HCT116 (cell line): ENCODE measurements around the gene SLC6A3. TPM values are rescaled to one million over a fixed set of nuclear protein-coding genes. Genes with fewer than 3 reads are reported as not detected.

Experiments
- ATAC-seq: fragments of 200-7000 bp; cut with Tn5 transposase; 2 replicates; pipeline ENCODE4 v1.9.1; 2020; ENCODE audit warnings: mild to moderate bottlenecking, moderate library complexity
- BruUV-seq: library from RNA; stranded (reverse); fragments of 400-500 nt; replicated peaks from 2 replicates; lab custom pipeline; 2021; lab: Mats Ljungman, UMichigan
- CTCF ChIA-PET: fragments of 300-600 bp; sonication (Branson Sonifier 250); formaldehyde crosslinking; loops from one replicate; lab custom pipeline; 2021; ENCODE audit warnings: antibody characterized with exemption; lab: Charles Lee
- POLR2A ChIA-PET: fragments of 300-600, 350-600 bp; sonication (Branson Sonifier 250); formaldehyde crosslinking; loops from one replicate; lab custom pipeline; 2021; ENCODE audit warnings: antibody characterized with exemption; lab: Charles Lee
- RAD21 ChIA-PET, 2 experiments: fragments of 300-600 bp; sonication (Branson Sonifier 250); formaldehyde crosslinking; loops; one replicate each; lab custom pipeline; 2023; ENCODE audit warnings: low total read pairs in 2 of 2; ENCODE audit not compliant: uncharacterized antibody in 2 of 2, unreplicated experiment in 2 of 2, low non-redundant PET in 1 of 2; lab: Charles Lee
- DNase-seq: peaks from one replicate; pipeline ENCODE4 v3.0.0-alpha.2; 2010; ENCODE audit warnings: low read depth, low spot score
- H2AFZ ChIP-seq: fragments of 200-600 bp; shearing (Covaris generic), sonication (generic); 2 replicates; pipeline ENCODE4 v1.6.1; 2017; ENCODE audit warnings: low read depth, mixed run types, mixed read lengths, antibody characterized with exemption, low read length; ENCODE audit not compliant: poor library complexity, severe bottlenecking
- H3K27ac ChIP-seq: 2 replicates; pipeline ENCODE4 v1.5.1; 2012; ENCODE audit warnings: low read depth, low read length
- H3K27me3 ChIP-seq: fragments of 200-600 bp; sonication (generic); 2 replicates; pipeline ENCODE4 v1.6.1; 2016; ENCODE audit warnings: mixed run types, low read length, mixed read lengths; ENCODE audit not compliant: insufficient read depth
- H3K36me3 ChIP-seq, 2 experiments: fragments of 200-500 bp in 1 of 2; fragments of 200-600 bp in 1 of 2; sonication (Bioruptor generic) in 1 of 2; sonication (generic) in 1 of 2; 2 replicates each; pipeline versions ENCODE4 v1.5.1 to v1.6.1; 2014 to 2016; ENCODE audit warnings: low read length in 2 of 2, inconsistent platforms in 1 of 2, mixed read lengths in 1 of 2, mixed run types in 1 of 2; ENCODE audit not compliant: insufficient read depth in 2 of 2, control insufficient read depth in 1 of 2
- H3K4me1 ChIP-seq, 2 experiments: fragments of 200-600 bp in 1 of 2; sonication (generic) in 1 of 2; 2 replicates each; pipeline versions ENCODE4 v1.5.1 to v1.6.1; 2012 to 2017; ENCODE audit warnings: low read length in 2 of 2, inconsistent platforms in 1 of 2, mild to moderate bottlenecking in 1 of 2, mixed read lengths in 1 of 2, mixed run types in 1 of 2, moderate library complexity in 1 of 2; ENCODE audit not compliant: insufficient read depth in 2 of 2, control insufficient read depth in 1 of 2
- H3K4me2 ChIP-seq: fragments of 200-600 bp; sonication (generic); 2 replicates; pipeline ENCODE4 v1.6.1; 2017; ENCODE audit warnings: mixed run types, low read length, mixed read lengths
- H3K4me3 ChIP-seq, 2 experiments: fragments of 200-600 bp in 1 of 2; sonication (generic) in 1 of 2; replicated peaks in 1 of 2; 2 replicates each; pipeline ENCODE4 v1.5.1; 2011 to 2016; ENCODE audit warnings: low read length in 2 of 2, control low read depth in 1 of 2, low read depth in 1 of 2, mild to moderate bottlenecking in 1 of 2, mixed read lengths in 1 of 2, mixed run types in 1 of 2
- H3K79me2 ChIP-seq: fragments of 200-600 bp; sonication (generic); 2 replicates; pipeline ENCODE4 v1.6.1; 2017; ENCODE audit warnings: mild to moderate bottlenecking, mixed run types, low read length, moderate library complexity, mixed read lengths; ENCODE audit not compliant: insufficient read depth
- H3K9ac ChIP-seq: fragments of 200-600 bp; sonication (generic); 2 replicates; pipeline ENCODE4 v1.6.1; 2016; ENCODE audit warnings: low read length, mixed read lengths
- H3K9me2 ChIP-seq: fragments of 200-600 bp; sonication (generic), shearing (Covaris generic); 2 replicates; pipeline ENCODE4 v1.6.1; 2017; ENCODE audit warnings: mixed run types, mild to moderate bottlenecking, moderate library complexity; ENCODE audit not compliant: insufficient read depth
- H3K9me3 ChIP-seq, 2 experiments: fragments of 200-500 bp in 1 of 2; fragments of 200-600 bp in 1 of 2; sonication (Bioruptor generic) in 1 of 2; sonication (generic) in 1 of 2; 2 replicates each; pipeline ENCODE4 v1.6.1; 2014 to 2017; ENCODE audit warnings: low read length in 2 of 2, mixed read lengths in 2 of 2, inconsistent platforms in 1 of 2, low read depth in 1 of 2, mild to moderate bottlenecking in 1 of 2, mixed run types in 1 of 2, moderate library complexity in 1 of 2; ENCODE audit not compliant: control insufficient read depth in 1 of 2, insufficient read depth in 1 of 2
- H4K20me1 ChIP-seq: fragments of 200-600 bp; sonication (generic), shearing (Covaris generic); 2 replicates; pipeline ENCODE4 v1.6.1; 2017; ENCODE audit warnings: mixed run types, mild to moderate bottlenecking, moderate library complexity; ENCODE audit not compliant: insufficient read depth
- EGR1 ChIP-seq: IDR thresholded peaks from 2 replicates; pipeline ENCODE4 v1.6.1; 2012; ENCODE audit warnings: low read depth
- EZH2phosphoT487 ChIP-seq: fragments of 200-600 bp; IDR thresholded peaks from 2 replicates; pipeline ENCODE4 v1.6.1; 2018; ENCODE audit warnings: antibody characterized with exemption, borderline replicate concordance
- FOSL1 ChIP-seq: IDR thresholded peaks from 2 replicates; pipeline ENCODE4 v1.6.1; 2012; ENCODE audit warnings: low read depth
- JUND ChIP-seq: IDR thresholded peaks from 2 replicates; pipeline ENCODE4 v1.6.1; 2012
- POLR2A ChIP-seq: IDR thresholded peaks from 2 replicates; pipeline ENCODE4 v1.7.0; 2011; ENCODE audit warnings: borderline replicate concordance; ENCODE audit not compliant: insufficient read depth, insufficient read length; ENCODE audit errors: extremely low read depth
- POLR2AphosphoS5 ChIP-seq: IDR thresholded peaks from 2 replicates; pipeline ENCODE4 v1.6.1; 2011; ENCODE audit warnings: mild to moderate bottlenecking, low read depth, low read length, moderate library complexity
- SIN3A ChIP-seq: IDR thresholded peaks from 2 replicates; pipeline ENCODE4 v1.6.1; 2012; ENCODE audit warnings: low read depth
- SP1 ChIP-seq: IDR thresholded peaks from 2 replicates; pipeline ENCODE4 v1.6.1; 2012; ENCODE audit warnings: low read depth
- TCF7L2 ChIP-seq: IDR thresholded peaks from 2 replicates; pipeline ENCODE4 v1.7.0; 2011; ENCODE audit warnings: borderline replicate concordance, inconsistent platforms; ENCODE audit not compliant: insufficient read depth, insufficient read length; ENCODE audit errors: extremely low read depth
- ZFX ChIP-seq: fragments of 450-650 bp; IDR thresholded peaks from 2 replicates; pipeline ENCODE4 v1.6.1; 2017
- intact Hi-C: fragments of 100-400 bp; cut with micrococcal nuclease; formaldehyde crosslinking; loops from 2 replicates; pipeline ENCODE4 v1.10.0; 2022
- total RNA-seq: library from RNA; stranded (reverse); gene quantifications from one replicate; pipeline ENCODE4 v1.2.1, GENCODE V29; 2021; ENCODE audit not compliant: unreplicated experiment
- TF ChIP-seq, protein P1 (sequence below), 3 experiments: fragments of 200-600 bp in 1 of 3; sonication (generic) in 1 of 3; IDR thresholded peaks in 2 of 3; conservative IDR thresholded peaks in 1 of 3; 2 replicates each; pipeline ENCODE4 v1.5.1; 2012 to 2017; ENCODE audit warnings: low read depth in 2 of 3, low read length in 2 of 3, antibody characterized with exemption in 1 of 3, borderline replicate concordance in 1 of 3, control low read depth in 1 of 3, mild to moderate bottlenecking in 1 of 3, mixed read lengths in 1 of 3, mixed run types in 1 of 3, moderate library complexity in 1 of 3; ENCODE audit not compliant: insufficient read depth in 1 of 3
- TF ChIP-seq, protein P2 (sequence below): IDR thresholded peaks from 2 replicates; pipeline ENCODE4 v1.6.1; 2012; ENCODE audit warnings: low read depth
- TF ChIP-seq, protein P3 (sequence below): IDR thresholded peaks from 2 replicates; pipeline ENCODE4 v1.6.1; 2011; ENCODE audit warnings: mild to moderate bottlenecking, low read length, moderate library complexity; ENCODE audit not compliant: insufficient replicate concordance; ENCODE audit errors: extremely low read depth

SLC6A3 gene
- total RNA-seq, 1 experiment from 2014 or later, result not detected

DNA sequence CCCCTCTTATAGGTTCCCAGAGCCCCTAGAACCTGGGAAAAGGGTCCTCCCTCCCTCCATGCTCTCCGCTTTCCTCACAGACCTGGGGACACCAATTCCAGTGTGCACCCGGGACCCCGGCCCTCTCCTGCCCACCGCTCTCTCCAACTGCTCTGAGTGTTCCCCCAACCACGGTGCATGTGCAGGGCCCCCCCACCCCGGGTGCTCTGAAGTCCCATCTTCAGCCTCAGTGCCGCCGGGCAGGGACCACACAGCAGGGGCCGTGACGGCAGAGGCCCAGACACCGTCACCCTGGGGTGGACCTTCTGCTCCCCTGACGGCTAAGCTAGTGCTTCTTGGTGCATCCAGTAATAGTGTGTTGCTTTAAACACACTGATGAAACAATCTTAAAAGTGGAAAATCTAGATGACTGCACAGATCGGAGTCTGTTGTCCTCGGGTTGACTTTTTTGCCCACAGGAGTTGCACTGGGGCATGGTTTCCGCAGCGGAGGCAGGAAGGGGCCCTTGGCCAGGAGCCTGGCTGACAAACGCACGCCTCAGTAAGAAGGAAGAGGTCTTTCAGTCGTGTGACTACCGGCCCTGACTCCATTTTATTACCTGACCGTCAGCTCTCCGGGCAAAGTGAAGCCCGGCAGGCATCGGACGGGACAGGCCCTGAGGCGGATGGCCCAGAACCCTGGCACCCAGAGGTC lies 36.2 kb upstream of the SLC6A3 start:
- Histone ChIP-seq H3K36me3 (peaks cover 10 to 17% of the 10 kb centered on the region in 2 experiments; a peak in 2 of 4 replicates), H3K27me3 (no peaks in the 10 kb centered on the region), H3K4me3 (no peak overlapping the region), H4K20me1 (no peaks in the 10 kb centered on the region), H3K9ac (no peak overlapping the region), H3K27ac (no peak overlapping the region), H3K79me2 (no peaks in the 10 kb centered on the region), H2AFZ (no peak overlapping the region), H3K4me2 (no peak overlapping the region), H3K9me2 (no peaks in the 10 kb centered on the region), H3K4me1 (no peaks in the 10 kb centered on the region), H3K9me3 (no peaks in the 10 kb centered on the region)
- BruUV-seq, result no TSS peak
- ChIA-PET POLR2A (no interaction called here), RAD21 (no interaction called here), CTCF (no interaction called here)
- DNase-seq (no peak), ATAC-seq (no peak)
- no peak for TF ChIP-seq SIN3A
- no peak for TF ChIP-seq EGR1
- no peak for TF ChIP-seq SP1
- no peak for TF ChIP-seq JUND
- no peak for TF ChIP-seq ZFX
- no peak for TF ChIP-seq FOSL1
- TF ChIP-seq POLR2A, result no peak
- no peak for TF ChIP-seq POLR2AphosphoS5
- no peak for TF ChIP-seq EZH2phosphoT487
- no peak for TF ChIP-seq TCF7L2
- TF ChIP-seq, protein P1, sequence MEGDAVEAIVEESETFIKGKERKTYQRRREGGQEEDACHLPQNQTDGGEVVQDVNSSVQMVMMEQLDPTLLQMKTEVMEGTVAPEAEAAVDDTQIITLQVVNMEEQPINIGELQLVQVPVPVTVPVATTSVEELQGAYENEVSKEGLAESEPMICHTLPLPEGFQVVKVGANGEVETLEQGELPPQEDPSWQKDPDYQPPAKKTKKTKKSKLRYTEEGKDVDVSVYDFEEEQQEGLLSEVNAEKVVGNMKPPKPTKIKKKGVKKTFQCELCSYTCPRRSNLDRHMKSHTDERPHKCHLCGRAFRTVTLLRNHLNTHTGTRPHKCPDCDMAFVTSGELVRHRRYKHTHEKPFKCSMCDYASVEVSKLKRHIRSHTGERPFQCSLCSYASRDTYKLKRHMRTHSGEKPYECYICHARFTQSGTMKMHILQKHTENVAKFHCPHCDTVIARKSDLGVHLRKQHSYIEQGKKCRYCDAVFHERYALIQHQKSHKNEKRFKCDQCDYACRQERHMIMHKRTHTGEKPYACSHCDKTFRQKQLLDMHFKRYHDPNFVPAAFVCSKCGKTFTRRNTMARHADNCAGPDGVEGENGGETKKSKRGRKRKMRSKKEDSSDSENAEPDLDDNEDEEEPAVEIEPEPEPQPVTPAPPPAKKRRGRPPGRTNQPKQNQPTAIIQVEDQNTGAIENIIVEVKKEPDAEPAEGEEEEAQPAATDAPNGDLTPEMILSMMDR (IDR thresholded peaks at IDR 0.05 in 2 of 3, conservative IDR thresholded peaks at IDR 0.05 in 1 of 3; ENCODE audit: borderline replicate concordance in 1 of 3, insufficient read depth in 1 of 3, low read depth in 2 of 3, low read length in 2 of 3), result no peak
- TF ChIP-seq, protein P2, sequence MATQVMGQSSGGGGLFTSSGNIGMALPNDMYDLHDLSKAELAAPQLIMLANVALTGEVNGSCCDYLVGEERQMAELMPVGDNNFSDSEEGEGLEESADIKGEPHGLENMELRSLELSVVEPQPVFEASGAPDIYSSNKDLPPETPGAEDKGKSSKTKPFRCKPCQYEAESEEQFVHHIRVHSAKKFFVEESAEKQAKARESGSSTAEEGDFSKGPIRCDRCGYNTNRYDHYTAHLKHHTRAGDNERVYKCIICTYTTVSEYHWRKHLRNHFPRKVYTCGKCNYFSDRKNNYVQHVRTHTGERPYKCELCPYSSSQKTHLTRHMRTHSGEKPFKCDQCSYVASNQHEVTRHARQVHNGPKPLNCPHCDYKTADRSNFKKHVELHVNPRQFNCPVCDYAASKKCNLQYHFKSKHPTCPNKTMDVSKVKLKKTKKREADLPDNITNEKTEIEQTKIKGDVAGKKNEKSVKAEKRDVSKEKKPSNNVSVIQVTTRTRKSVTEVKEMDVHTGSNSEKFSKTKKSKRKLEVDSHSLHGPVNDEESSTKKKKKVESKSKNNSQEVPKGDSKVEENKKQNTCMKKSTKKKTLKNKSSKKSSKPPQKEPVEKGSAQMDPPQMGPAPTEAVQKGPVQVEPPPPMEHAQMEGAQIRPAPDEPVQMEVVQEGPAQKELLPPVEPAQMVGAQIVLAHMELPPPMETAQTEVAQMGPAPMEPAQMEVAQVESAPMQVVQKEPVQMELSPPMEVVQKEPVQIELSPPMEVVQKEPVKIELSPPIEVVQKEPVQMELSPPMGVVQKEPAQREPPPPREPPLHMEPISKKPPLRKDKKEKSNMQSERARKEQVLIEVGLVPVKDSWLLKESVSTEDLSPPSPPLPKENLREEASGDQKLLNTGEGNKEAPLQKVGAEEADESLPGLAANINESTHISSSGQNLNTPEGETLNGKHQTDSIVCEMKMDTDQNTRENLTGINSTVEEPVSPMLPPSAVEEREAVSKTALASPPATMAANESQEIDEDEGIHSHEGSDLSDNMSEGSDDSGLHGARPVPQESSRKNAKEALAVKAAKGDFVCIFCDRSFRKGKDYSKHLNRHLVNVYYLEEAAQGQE, result no peak
- TF ChIP-seq, protein P3, sequence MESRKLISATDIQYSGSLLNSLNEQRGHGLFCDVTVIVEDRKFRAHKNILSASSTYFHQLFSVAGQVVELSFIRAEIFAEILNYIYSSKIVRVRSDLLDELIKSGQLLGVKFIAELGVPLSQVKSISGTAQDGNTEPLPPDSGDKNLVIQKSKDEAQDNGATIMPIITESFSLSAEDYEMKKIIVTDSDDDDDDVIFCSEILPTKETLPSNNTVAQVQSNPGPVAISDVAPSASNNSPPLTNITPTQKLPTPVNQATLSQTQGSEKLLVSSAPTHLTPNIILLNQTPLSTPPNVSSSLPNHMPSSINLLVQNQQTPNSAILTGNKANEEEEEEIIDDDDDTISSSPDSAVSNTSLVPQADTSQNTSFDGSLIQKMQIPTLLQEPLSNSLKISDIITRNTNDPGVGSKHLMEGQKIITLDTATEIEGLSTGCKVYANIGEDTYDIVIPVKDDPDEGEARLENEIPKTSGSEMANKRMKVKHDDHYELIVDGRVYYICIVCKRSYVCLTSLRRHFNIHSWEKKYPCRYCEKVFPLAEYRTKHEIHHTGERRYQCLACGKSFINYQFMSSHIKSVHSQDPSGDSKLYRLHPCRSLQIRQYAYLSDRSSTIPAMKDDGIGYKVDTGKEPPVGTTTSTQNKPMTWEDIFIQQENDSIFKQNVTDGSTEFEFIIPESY, result no peak
- intact Hi-C loops, result no loop called here
